ENCODE data around the gene OR51B5. TPM values are rescaled to one million over a fixed set of nuclear protein-coding genes. Genes with fewer than 3 reads are reported as not detected.

OR51B5 gene
- total and polyA plus RNA-seq, 2 of the 13 experiments (the other 11 are each of a cell fraction or from before 2014, with no cell fraction given), result 0.16 to 0.18 TPM

DNA sequence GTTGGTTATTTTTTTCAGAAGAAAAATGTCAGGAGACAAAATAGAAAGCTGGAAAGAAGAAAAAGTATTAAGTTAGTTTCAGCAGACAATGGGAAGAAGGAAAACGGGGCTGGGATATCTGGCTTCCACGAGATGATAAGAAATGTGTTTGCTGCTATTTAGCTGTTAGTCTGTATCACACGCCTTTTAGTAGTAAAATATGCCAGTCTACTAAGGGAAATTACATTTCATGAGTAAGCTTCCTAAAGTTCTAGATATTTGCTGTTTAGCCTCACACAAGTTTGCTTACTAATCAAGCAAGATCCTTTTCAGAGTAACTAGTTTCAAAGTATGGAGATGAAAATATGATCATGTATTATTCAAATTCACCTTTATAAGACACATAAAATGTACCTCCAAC, 43.1 kb downstream of the OR51B5 start (continued):
- TF ChIP-seq ZNF451 (CRISPR knock-in tag; IDR thresholded peaks at IDR 0.05) (no peak), CHD4 (IDR thresholded peaks at IDR 0.05; ENCODE audit: borderline replicate concordance, low read length) (no peak)

DNA sequence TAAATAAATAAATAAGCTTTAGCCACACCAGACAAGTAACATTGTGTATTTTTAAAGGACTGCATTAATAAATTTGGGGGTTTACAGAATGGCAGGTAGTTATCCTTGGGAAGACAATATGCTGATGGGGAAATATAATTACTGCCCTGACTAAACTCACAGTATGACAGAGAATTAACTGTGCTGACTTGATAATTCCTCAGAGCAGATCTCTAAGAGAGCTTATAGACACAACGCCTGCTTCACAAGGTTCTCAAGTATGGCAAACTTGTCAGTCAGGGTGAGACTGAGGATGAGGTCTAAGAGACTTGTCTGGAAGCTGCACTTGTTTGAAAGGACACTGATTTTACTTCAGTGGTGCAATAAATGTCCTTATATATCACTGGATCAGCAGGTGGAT, 44.9 kb downstream of the OR51B5 start:
- Histone ChIP-seq H3K4me3 (replicated peaks in 1 of 3; ENCODE audit: insufficient read depth in 1 of 3, low read depth in 2 of 3, low read length in 3 of 3) (no peak overlapping the region), H3K27me3 (ENCODE audit: control insufficient read depth in 1 of 2, insufficient read depth in 2 of 2, low read length in 2 of 2) (no peaks in the 10 kb centered on the region), H3K27ac (ENCODE audit: extremely low read length, insufficient read depth, low read length) (no peak overlapping the region), H4K20me1 (ENCODE audit: insufficient read depth, low read length) (no peaks in the 10 kb centered on the region), H3K36me3 (replicated peaks in 1 of 2; ENCODE audit: control insufficient read depth in 1 of 2, insufficient read depth in 2 of 2, low read length in 2 of 2) (no peaks in the 10 kb centered on the region), H3K4me2 (ENCODE audit: low read depth, low read length) (no peak overlapping the region), H2AFZ (ENCODE audit: low read length) (no peak overlapping the region), H3K9ac (ENCODE audit: insufficient read depth, low read depth, low read length) (no peak overlapping the region), H3K79me2 (ENCODE audit: insufficient read depth, low read length) (no peaks in the 10 kb centered on the region), H3K9me3 (ENCODE audit: low read length) (no peaks in the 10 kb centered on the region), H3K4me1 (ENCODE audit: insufficient read depth, low read length) (no peaks in the 10 kb centered on the region)
- in situ Hi-C loops (cut with HindIII; ENCODE audit: extremely low pct_ligation_motif_present, low pct_unique_long_range_greater_than_20kb) (no loop called here), intact Hi-C loops (cut with micrococcal nuclease; ENCODE audit: unreplicated experiment) (no loop called here)
- CTCF ChIA-PET (ENCODE audit: low intra/inter-chr PET ratio, low total read pairs), result no interaction called here
- FAIRE-seq (no peak), ATAC-seq (no peak), DNase-seq (ENCODE audit: low spot score) (no peak)
- 0% methylated on average over 1 of the region's 1 CpG for WGBS (ENCODE audit: low lambda C conversion rate)
- POLR2A ChIA-PET, result no interaction called here
- BruUV-seq (replicated peaks), result no TSS peak
- TF ChIP-seq, protein P1, sequence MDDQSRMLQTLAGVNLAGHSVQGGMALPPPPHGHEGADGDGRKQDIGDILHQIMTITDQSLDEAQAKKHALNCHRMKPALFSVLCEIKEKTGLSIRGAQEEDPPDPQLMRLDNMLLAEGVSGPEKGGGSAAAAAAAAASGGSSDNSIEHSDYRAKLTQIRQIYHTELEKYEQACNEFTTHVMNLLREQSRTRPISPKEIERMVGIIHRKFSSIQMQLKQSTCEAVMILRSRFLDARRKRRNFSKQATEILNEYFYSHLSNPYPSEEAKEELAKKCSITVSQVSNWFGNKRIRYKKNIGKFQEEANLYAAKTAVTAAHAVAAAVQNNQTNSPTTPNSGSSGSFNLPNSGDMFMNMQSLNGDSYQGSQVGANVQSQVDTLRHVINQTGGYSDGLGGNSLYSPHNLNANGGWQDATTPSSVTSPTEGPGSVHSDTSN (CRISPR knock-in tag; IDR thresholded peaks at IDR 0.05; ENCODE audit: borderline replicate concordance), result no peak
- TF ChIP-seq, protein P2, sequence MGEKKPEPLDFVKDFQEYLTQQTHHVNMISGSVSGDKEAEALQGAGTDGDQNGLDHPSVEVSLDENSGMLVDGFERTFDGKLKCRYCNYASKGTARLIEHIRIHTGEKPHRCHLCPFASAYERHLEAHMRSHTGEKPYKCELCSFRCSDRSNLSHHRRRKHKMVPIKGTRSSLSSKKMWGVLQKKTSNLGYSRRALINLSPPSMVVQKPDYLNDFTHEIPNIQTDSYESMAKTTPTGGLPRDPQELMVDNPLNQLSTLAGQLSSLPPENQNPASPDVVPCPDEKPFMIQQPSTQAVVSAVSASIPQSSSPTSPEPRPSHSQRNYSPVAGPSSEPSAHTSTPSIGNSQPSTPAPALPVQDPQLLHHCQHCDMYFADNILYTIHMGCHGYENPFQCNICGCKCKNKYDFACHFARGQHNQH (CRISPR knock-in tag; IDR thresholded peaks at IDR 0.05), result no peak

Data from HepG2 (cell line).